ENCODE measurements around the gene ERBB4. TPM values are rescaled to one million over a fixed set of nuclear protein-coding genes. Genes with fewer than 3 reads are reported as not detected.

ERBB4 gene
- total RNA-seq, 4 donors from 2014 or later = 0.26 to 13.3 (median 2.4) TPM

GRCh38 chr2:212441141-212441540 lies 97.5 kb downstream of the ERBB4 start:
- intact Hi-C loops (cut with DNase I; ENCODE audit: low total_unique reads) = no loop called here
- TF ChIP-seq POLR2A (IDR thresholded peaks at IDR 0.05) (no peak), CTCF (IDR thresholded peaks at IDR 0.05) (no peak)
- H3K9me3 ChIP-seq = no peaks in the 10 kb centered on the region

GRCh38 chr2:212428681-212429478 lies 109.7 kb downstream of the ERBB4 start:
- intact Hi-C loops (cut with DNase I; ENCODE audit: low total_unique reads) = no loop called here
- TF ChIP-seq CTCF (IDR thresholded peaks at IDR 0.05) = no peak
- no peaks in the 10 kb centered on the region for H3K9me3 ChIP-seq
- no peak overlapping the region for H3K27ac ChIP-seq
- H3K4me3 ChIP-seq = no peak overlapping the region
- no peaks in the 10 kb centered on the region for H3K36me3 ChIP-seq
- peaks cover 0 to 8% of the 10 kb centered on the region in 2 donors for H3K27me3 ChIP-seq
- no peaks in the 10 kb centered on the region for H3K4me1 ChIP-seq
- DNase-seq = no peak

More at GRCh38 chr2:212441141-212441540, 97.5 kb downstream of the ERBB4 start:
- Histone ChIP-seq H3K4me1 (no peaks in the 10 kb centered on the region), H3K4me3 (no peak overlapping the region), H3K27ac (no peak overlapping the region), H3K36me3 (no peaks in the 10 kb centered on the region), H3K27me3 (no peaks in the 10 kb centered on the region)
- no peak for DNase-seq

GRCh38 chr2:212427638-212428037 lies 111.0 kb downstream of the ERBB4 start:
- no peak for TF ChIP-seq POLR2A (IDR thresholded peaks at IDR 0.05)
- TF ChIP-seq CTCF (IDR thresholded peaks at IDR 0.05) = no peak
- Histone ChIP-seq H3K36me3 (no peaks in the 10 kb centered on the region), H3K27me3 (peaks cover 0 to 8% of the 10 kb centered on the region in 2 donors), H3K9me3 (no peaks in the 10 kb centered on the region), H3K4me3 (no peak overlapping the region), H3K4me1 (no peaks in the 10 kb centered on the region), H3K27ac (no peak overlapping the region)
- no peak for DNase-seq
- intact Hi-C loops (cut with DNase I; ENCODE audit: low total_unique reads) = no loop called here

- TF ChIP-seq POLR2A (IDR thresholded peaks at IDR 0.05) (no peak), CTCF (IDR thresholded peaks at IDR 0.05) (no peak)
- intact Hi-C loops (cut with DNase I; ENCODE audit: low total_unique reads) = no loop called here
- no peaks in the 10 kb centered on the region for H3K4me1 ChIP-seq
- no peaks in the 10 kb centered on the region for H3K9me3 ChIP-seq
- H3K36me3 ChIP-seq = no peaks in the 10 kb centered on the region
- H3K4me3 ChIP-seq = no peak overlapping the region
- no peak for DNase-seq
- peaks cover 0 to 8% of the 10 kb centered on the region in 2 donors for H3K27me3 ChIP-seq
- H3K27ac ChIP-seq = no peak overlapping the region
Observed at GRCh38 chr2:212426637-212427412, 111.8 kb downstream of the ERBB4 start.

GRCh38 chr2:212424082-212424481 lies 114.5 kb downstream of the ERBB4 start:
- Histone ChIP-seq H3K9me3 (no peaks in the 10 kb centered on the region), H3K36me3 (no peaks in the 10 kb centered on the region), H3K4me3 (no peak overlapping the region), H3K27me3 (peaks cover 0 to 8% of the 10 kb centered on the region in 2 donors), H3K27ac (no peak overlapping the region), H3K4me1 (no peaks in the 10 kb centered on the region)
- TF ChIP-seq POLR2A (IDR thresholded peaks at IDR 0.05) (no peak), CTCF (IDR thresholded peaks at IDR 0.05) (no peak)
- intact Hi-C loops (cut with DNase I; ENCODE audit: low total_unique reads) = no loop called here
- no peak for DNase-seq

All from uterus (tissue), 4 donors.